Hepatocyte (in vitro differentiated cells): ENCODE results near the gene PISD. TPM values are rescaled to one million over a fixed set of nuclear protein-coding genes. Genes with fewer than 3 reads are reported as not detected.
"Not testable (repeated sequence)": the region's sequence is repeated elsewhere in the genome, so short reads cannot be mapped to it uniquely, and the experiment has no call there.

Source experiments
- DNase-seq: peaks from one replicate; pipeline ENCODE4 v3.0.0-alpha.2; 2016; ENCODE audit warnings: low spot score
- H2AFZ ChIP-seq: fragments of 200-600 bp; sonication (generic); 2 replicates; pipeline ENCODE4 v1.6.0; 2016; ENCODE audit warnings: antibody characterized with exemption, mild to moderate bottlenecking
- H3K27ac ChIP-seq: fragments of 200-600 bp; sonication (generic); 2 replicates; pipeline ENCODE4 v1.5.1; 2016; ENCODE audit warnings: mild to moderate bottlenecking
- H3K27me3 ChIP-seq: fragments of 200-600 bp; sonication (generic); 2 replicates; pipeline ENCODE4 v1.6.1; 2016
- H3K36me3 ChIP-seq: fragments of 200-600 bp; sonication (generic); replicated peaks from 2 replicates; pipeline ENCODE4 v1.5.1; 2016; ENCODE audit warnings: low read depth; ENCODE audit not compliant: insufficient read depth
- H3K4me1 ChIP-seq: fragments of 200-600 bp; sonication (generic); 2 replicates; pipeline ENCODE4 v1.5.1; 2016; ENCODE audit warnings: mild to moderate bottlenecking, moderate library complexity; ENCODE audit not compliant: insufficient read depth
- H3K4me2 ChIP-seq: fragments of 200-600 bp; sonication (generic); 2 replicates; pipeline ENCODE4 v1.6.0; 2016
- H3K4me3 ChIP-seq: fragments of 200-600 bp; sonication (generic); 2 replicates; pipeline ENCODE4 v1.5.1; 2016; ENCODE audit warnings: mild to moderate bottlenecking
- H3K79me2 ChIP-seq: fragments of 200-600 bp; sonication (generic); 2 replicates; pipeline ENCODE4 v1.6.0; 2017; ENCODE audit warnings: mild to moderate bottlenecking
- H3K9me2 ChIP-seq: fragments of 200-600 bp; sonication (generic); replicated peaks from 2 replicates; pipeline ENCODE4 v1.6.0; 2017; ENCODE audit warnings: mild to moderate bottlenecking; ENCODE audit not compliant: insufficient read depth
- H3K9me3 ChIP-seq: fragments of 200-600 bp; sonication (generic); 2 replicates; pipeline ENCODE4 v1.5.1; 2016; ENCODE audit warnings: low read depth, mild to moderate bottlenecking
- H4K20me1 ChIP-seq: fragments of 200-600 bp; sonication (generic); 2 replicates; pipeline ENCODE4 v1.6.0; 2016; ENCODE audit warnings: mild to moderate bottlenecking; ENCODE audit not compliant: insufficient read depth, poor library complexity, severe bottlenecking
- CTCF ChIP-seq: fragments of 200-600 bp; sonication (generic); IDR thresholded peaks from 2 replicates; pipeline ENCODE4 v1.5.1; 2016; ENCODE audit warnings: antibody characterized with exemption, mild to moderate bottlenecking; ENCODE audit not compliant: poor library complexity
- EZH2 ChIP-seq: fragments of 200-600 bp; sonication (generic); IDR thresholded peaks from 2 replicates; pipeline ENCODE4 v1.6.1; 2016; ENCODE audit warnings: antibody characterized with exemption, mild to moderate bottlenecking, borderline replicate concordance
- EZH2phosphoT487 ChIP-seq: fragments of 200-600 bp; sonication (generic); IDR thresholded peaks from one replicate; pipeline ENCODE4 v1.6.1; 2018; ENCODE audit warnings: antibody characterized with exemption, mild to moderate bottlenecking, low read depth, moderate library complexity; ENCODE audit not compliant: unreplicated experiment, severe bottlenecking
- WGBS: methylation state at CpG from one replicate; pipeline ENCODE4 v1.1.6; 2016; ENCODE audit warnings: low lambda C conversion rate; ENCODE audit errors: missing lambda C conversion rate; 5-methylcytosine and 5-hydroxymethylcytosine counted together
- polyA plus RNA-seq: library from polyadenylated mRNA; unstranded; fragments of >200 nt; fragmentation: Nextera tagmentation; extraction: Ambion mirVana; gene quantifications from 2 replicates; pipeline ENCODE4 v1.2.1, GENCODE V29; 2016
- total RNA-seq: library from RNA; depleted of rRNA; stranded (reverse); fragments of >200 nt; gene quantifications from 2 replicates; pipeline ENCODE4 v1.2.3, GENCODE V29; 2014

PISD gene
- total RNA-seq (46.2 and 54.7 TPM in 2 replicates), polyA plus RNA-seq (62.9 and 64.0 TPM in 2 replicates)

GRCh38 chr22:31661851-31662667 is at the start of gene PISD:
Gene PISD, minus strand, starts transcription at chr22:31662215. Its CDS starts 7 bp downstream, at chr22:31662208.
- Histone ChIP-seq H3K9me2 (no peaks in the 10 kb centered on the region), H3K4me2 (peak within 1 kb of the TSS; percentile 91), H3K4me1 (no peaks in the 10 kb centered on the region), H3K27ac (peak within 1 kb of the TSS; percentile 94), H3K79me2 (peaks cover 47% of the 10 kb centered on the region), H3K4me3 (peak within 1 kb of the TSS; percentile 84), H3K36me3 (no peaks in the 10 kb centered on the region), H2AFZ (peak within 1 kb of the TSS; percentile 86), H3K27me3 (no peaks in the 10 kb centered on the region), H3K9me3 (no peaks in the 10 kb centered on the region), H4K20me1 (peaks cover 3% of the 10 kb centered on the region)
- TF ChIP-seq EZH2phosphoT487 (no peak), CTCF (no peak), EZH2 (no peak)
- DNase-seq, result peak; percentile 99
- WGBS, result 4% methylated on average over 52 of the region's 52 CpGs

- H3K9me3 ChIP-seq, H3K27me3 ChIP-seq, H2AFZ ChIP-seq, H3K36me3 ChIP-seq, H3K27ac ChIP-seq, H3K4me1 ChIP-seq, H3K4me2 ChIP-seq, H3K79me2 ChIP-seq, H3K4me3 ChIP-seq, DNase-seq, H4K20me1 ChIP-seq, H3K9me2 ChIP-seq: not testable (repeated sequence)
- WGBS, result 97% methylated on average over 12 of the region's 12 CpGs
Observed at GRCh38 chr22:31711226-31711625, 49.2 kb upstream of the PISD start.

GRCh38 chr22:31707519-31707918 is 45.5 kb upstream of the PISD start:
- no peaks in the 10 kb centered on the region for H3K36me3 ChIP-seq
- no peak for DNase-seq
- no peaks in the 10 kb centered on the region for H4K20me1 ChIP-seq
- WGBS, result 95% methylated on average over 8 of the region's 8 CpGs
- no peaks in the 10 kb centered on the region for H3K4me1 ChIP-seq
- TF ChIP-seq EZH2phosphoT487 (no peak), EZH2 (no peak), CTCF (no peak)
- no peak overlapping the region for H3K27ac ChIP-seq
- no peaks in the 10 kb centered on the region for H3K9me3 ChIP-seq
- H3K27me3 ChIP-seq, result no peaks in the 10 kb centered on the region
- no peaks in the 10 kb centered on the region for H3K9me2 ChIP-seq
- no peak overlapping the region for H3K4me3 ChIP-seq
- H3K79me2 ChIP-seq, result no peaks in the 10 kb centered on the region
- no peak overlapping the region for H2AFZ ChIP-seq
- no peak overlapping the region for H3K4me2 ChIP-seq

GRCh38 chr22:31695423-31695822 is 33.4 kb upstream of the PISD start:
- Histone ChIP-seq H3K4me3 (no peak overlapping the region), H3K79me2 (no peaks in the 10 kb centered on the region), H3K4me2 (no peak overlapping the region), H3K4me1 (no peaks in the 10 kb centered on the region), H3K9me3 (no peaks in the 10 kb centered on the region), H3K9me2 (no peaks in the 10 kb centered on the region), H2AFZ (no peak overlapping the region), H3K36me3 (peaks cover 4% of the 10 kb centered on the region), H4K20me1 (no peaks in the 10 kb centered on the region), H3K27ac (no peak overlapping the region), H3K27me3 (no peaks in the 10 kb centered on the region)
- TF ChIP-seq CTCF (no peak), EZH2phosphoT487 (no peak), EZH2 (no peak)
- no peak for DNase-seq
- WGBS, result 92% methylated on average over 4 of the region's 4 CpGs

- H3K79me2 ChIP-seq, H2AFZ ChIP-seq, H3K4me2 ChIP-seq, H3K9me3 ChIP-seq, H3K27ac ChIP-seq, DNase-seq, H3K4me1 ChIP-seq, H3K36me3 ChIP-seq, H3K4me3 ChIP-seq, H3K9me2 ChIP-seq, H4K20me1 ChIP-seq, H3K27me3 ChIP-seq: not testable (repeated sequence)
- 97% methylated on average over 11 of the region's 11 CpGs for WGBS
Observed at GRCh38 chr22:31694046-31694445, 32.0 kb upstream of the PISD start.
